K562 (cell line): Measurements from ENCODE around the gene OPN1MW2. TPM values are rescaled to one million over a fixed set of nuclear protein-coding genes. Genes with fewer than 3 reads are reported as not detected.
"Not testable (repeated sequence)": the region's sequence is repeated elsewhere in the genome, so short reads cannot be mapped to it uniquely, and the experiment has no call there.

Experiments used
- ATAC-seq: fragments of 200-7000 bp; cut with Tn5 transposase; 3 replicates; pipeline ENCODE4 v1.9.1; 2020; ENCODE audit warnings: moderate library complexity
- BruUV-seq: library from RNA; stranded (reverse); fragments of 400-500 nt; replicated peaks from 2 replicates; lab custom pipeline; 2021; lab: Mats Ljungman, UMichigan
- CTCF ChIA-PET: fragments of 300-600 bp; formaldehyde crosslinking; extraction: SDS; loops from one replicate; lab custom pipeline; 2021; ENCODE audit warnings: low intra/inter-chr PET ratio; lab: Yijun Ruan, JAX
- POLR2A ChIA-PET: fragments of 300-600, 350-650 bp; sonication (Branson Sonifier 250); formaldehyde crosslinking; extraction: SDS; loops from one replicate; lab custom pipeline; 2021; ENCODE audit warnings: antibody characterized with exemption, inconsistent platforms; lab: Yijun Ruan, JAX
- DNase-seq, 4 experiments: peaks; one replicate each; pipeline versions ENCODE4 v3.0.0 to v3.0.0-alpha.2; 2011 to 2018; ENCODE audit warnings: low spot score in 3 of 4, mixed read lengths in 3 of 4; ENCODE audit errors: extremely low read depth in 1 of 4
- FAIRE-seq: peaks from 2 replicates; lab custom pipeline; 2011; peaks lifted over from hg19 to GRCh38; lab: Jason Lieb, UNC
- H2AFZ ChIP-seq: 2 replicates; pipeline ENCODE4 v1.6.0; 2011; ENCODE audit warnings: low read depth, low read length, control low read depth, inconsistent platforms
- H3K27ac ChIP-seq: fragments of 200-600 bp; 3 replicates; pipeline ENCODE4 v1.8.0; 2011; ENCODE audit warnings: low read depth, mild to moderate bottlenecking, control low read depth, inconsistent platforms, low read length, moderate library complexity, mixed read lengths; ENCODE audit errors: extremely low read depth
- H3K27me3 ChIP-seq, 2 experiments: fragments of 300-600 bp in 1 of 2; 2 replicates in 1 of 2; 3 replicates in 1 of 2; pipeline versions ENCODE4 v1.6.0 to v1.8.0; 2011; ENCODE audit warnings: inconsistent platforms in 2 of 2, low read length in 2 of 2, mild to moderate bottlenecking in 1 of 2, mixed read lengths in 1 of 2, moderate library complexity in 1 of 2; ENCODE audit not compliant: control insufficient read depth in 2 of 2, insufficient read depth in 2 of 2
- H3K36me3 ChIP-seq: fragments of 300-600 bp; 3 replicates; pipeline ENCODE4 v1.8.0; 2011; ENCODE audit warnings: mild to moderate bottlenecking, low read length, inconsistent platforms; ENCODE audit not compliant: control insufficient read depth, insufficient read depth
- H3K4me1 ChIP-seq, 2 experiments: fragments of 200-600 bp in 1 of 2; replicated peaks in 1 of 2; 2 replicates in 1 of 2; 3 replicates in 1 of 2; pipeline versions ENCODE4 v1.5.1 to v1.8.0; 2011; ENCODE audit warnings: inconsistent platforms in 2 of 2, low read length in 2 of 2, mild to moderate bottlenecking in 1 of 2, mixed read lengths in 1 of 2, moderate library complexity in 1 of 2; ENCODE audit not compliant: control insufficient read depth in 2 of 2, insufficient read depth in 2 of 2
- H3K4me2 ChIP-seq: 2 replicates; pipeline ENCODE4 v1.6.1; 2011; ENCODE audit warnings: low read length, control low read depth, inconsistent platforms, mixed read lengths; ENCODE audit not compliant: insufficient read depth
- H3K4me3 ChIP-seq: fragments of 200-600 bp; sonication (generic), shearing (Covaris generic); 2 replicates; pipeline ENCODE4 v1.5.1; 2016; ENCODE audit warnings: control low read depth, inconsistent platforms
- H3K79me2 ChIP-seq: fragments of 200-600 bp; 3 replicates; pipeline ENCODE4 v1.8.0; 2011; ENCODE audit warnings: low read length, inconsistent platforms; ENCODE audit not compliant: control insufficient read depth, insufficient read depth
- H3K9ac ChIP-seq, 2 experiments: 2 replicates each; pipeline versions ENCODE4 v1.6.0 to v1.6.1; 2011; ENCODE audit warnings: low read depth in 2 of 2, low read length in 2 of 2, control low read depth in 1 of 2, inconsistent platforms in 1 of 2, mild to moderate bottlenecking in 1 of 2, mixed read lengths in 1 of 2; ENCODE audit not compliant: insufficient read depth in 1 of 2
- H3K9me1 ChIP-seq: one replicate; pipeline ENCODE4 v1.6.0; 2011; ENCODE audit warnings: inconsistent platforms, mild to moderate bottlenecking, low read length, moderate library complexity; ENCODE audit not compliant: control insufficient read depth, insufficient read depth
- H3K9me3 ChIP-seq: replicated peaks from 2 replicates; pipeline ENCODE4 v1.5.1; 2011; ENCODE audit warnings: low read depth, low read length, inconsistent platforms; ENCODE audit not compliant: control insufficient read depth, insufficient read depth
- H4K20me1 ChIP-seq: replicated peaks from 2 replicates; pipeline ENCODE4 v1.6.1; 2011; ENCODE audit warnings: low read length, inconsistent platforms, mixed read lengths; ENCODE audit not compliant: control insufficient read depth, insufficient read depth
- CBFA2T3 ChIP-seq: fragments of 450-650 bp; IDR thresholded peaks from 2 replicates; pipeline ENCODE4 v1.6.1; 2017
- KDM1A ChIP-seq, 2 experiments: fragments of 450-650 bp; IDR thresholded peaks; 2 replicates each; pipeline ENCODE4 v1.6.1; 2016; ENCODE audit warnings: mild to moderate bottlenecking in 2 of 2
- TBP ChIP-seq: optimal IDR thresholded peaks from 2 replicates; pipeline ENCODE3; 2011; ENCODE audit warnings: low read depth, low read length, improper control_type of control experiment
- WGBS: fragments of 100-300 bp; shearing (Covaris generic); methylation state at CpG from one replicate; pipeline ENCODE4 v1.1.6; 2016; ENCODE audit warnings: low coverage, mixed read lengths; ENCODE audit not compliant: insufficient coverage; ENCODE audit errors: missing lambda C conversion rate; 5-methylcytosine and 5-hydroxymethylcytosine counted together
- in situ Hi-C: fragments of 300-500 bp; cut with MboI; formaldehyde crosslinking; loops from 4 replicates; pipeline ENCODE4 v1.15.0; 2018; ENCODE audit warnings: inconsistent platforms, mixed read lengths
- intact Hi-C: fragments of 100-400 bp; cut with micrococcal nuclease; formaldehyde crosslinking; loops from 2 replicates; pipeline ENCODE4 v1.14.2; 2022
- polyA plus RNA-seq, 8 experiments: library from polyadenylated mRNA; depleted of rRNA in 4 of 8; stranded (reverse) in 5 of 8; unstranded in 3 of 8; fragments of >200 nt; fragmentation: Nextera tagmentation in 2 of 8; fragmentation: Illumina TruSeq in 1 of 8; extraction: Ambion mirVana in 2 of 8; extraction: Trizol in 1 of 8; gene quantifications; 2 replicates each; pipeline versions ENCODE4 v1.2.1 to v1.2.3, GENCODE V29; 2011 to 2014; ENCODE audit warnings: inconsistent platforms in 1 of 8, missing spikeins in 1 of 8
- total RNA-seq, 7 experiments: library from RNA; depleted of rRNA in 6 of 7; stranded (reverse); fragments of >200 nt in 6 of 7; fragmentation: Illumina TruSeq in 2 of 7; extraction: Trizol in 2 of 7; gene quantifications; 2 replicates each; pipeline versions ENCODE4 v1.2.1 to v1.2.3, GENCODE V29; 2011 to 2021; ENCODE audit warnings: low replicate concordance in 1 of 7

The OPN1MW2 gene
- total and polyA plus RNA-seq, 9 of the 15 experiments (the other 6 are each of a cell fraction or from before 2014, with no cell fraction given), result 0.06 to 0.14 TPM; not detected in 7

DNA sequence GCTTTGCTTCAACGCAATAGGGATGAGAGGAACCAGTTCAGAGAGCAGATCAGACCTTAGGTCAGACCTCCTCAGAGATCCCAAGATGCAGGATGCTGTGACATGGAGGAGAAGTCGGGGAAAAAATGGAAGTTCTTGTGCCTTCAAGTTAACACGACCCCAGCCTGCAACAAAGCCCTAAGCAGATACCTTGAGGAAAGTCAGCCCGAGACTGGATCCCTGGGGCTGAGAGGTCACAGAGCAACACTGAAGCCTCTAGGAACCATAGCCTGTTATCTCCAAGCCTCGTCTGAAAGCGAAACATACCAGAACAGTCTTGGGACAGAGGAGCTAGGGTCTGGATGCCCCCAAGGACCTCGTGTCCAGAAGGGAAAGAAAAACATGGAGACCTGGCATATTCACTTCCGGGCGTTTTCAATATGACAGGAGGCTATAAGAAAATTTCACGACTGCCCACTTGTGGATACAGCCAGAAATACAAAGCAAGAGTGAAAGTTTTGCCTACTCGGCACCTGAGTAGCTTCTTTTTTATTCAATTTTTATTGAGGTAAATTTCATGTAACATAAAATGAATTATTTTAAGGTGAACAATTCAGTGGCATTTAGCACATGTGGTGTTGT is 19.5 kb downstream of the OPN1MW2 start:
- H3K9me1 ChIP-seq, DNase-seq, H3K4me2 ChIP-seq, H3K9ac ChIP-seq, intact Hi-C loops, H3K9me3 ChIP-seq, H3K4me1 ChIP-seq, H4K20me1 ChIP-seq, in situ Hi-C loops, BruUV-seq, H3K36me3 ChIP-seq, H3K4me3 ChIP-seq, H3K79me2 ChIP-seq, H3K27ac ChIP-seq, H3K27me3 ChIP-seq, POLR2A ChIA-PET, CTCF ChIA-PET, FAIRE-seq: not testable (repeated sequence)
- ATAC-seq, result peak; percentile 75
- 10% methylated on average over 2 of the region's 11 CpGs for WGBS
- H2AFZ ChIP-seq, result peak overlapping the region; percentile 55; the same call in 1 of the 2 replicates

GRCh38 chrX:154239982-154240503 is 20.5 kb downstream of the OPN1MW2 start:
- H3K27me3 ChIP-seq, BruUV-seq, CTCF ChIA-PET, in situ Hi-C loops, H3K36me3 ChIP-seq, H3K9me1 ChIP-seq, H3K4me1 ChIP-seq, H3K4me2 ChIP-seq, H2AFZ ChIP-seq, H3K79me2 ChIP-seq, H4K20me1 ChIP-seq, FAIRE-seq, ATAC-seq, H3K9ac ChIP-seq, H3K9me3 ChIP-seq, intact Hi-C loops, H3K27ac ChIP-seq, POLR2A ChIA-PET, DNase-seq, H3K4me3 ChIP-seq: not testable (repeated sequence)
- 28% methylated on average over 5 of the region's 8 CpGs for WGBS
- TF ChIP-seq CBFA2T3 (peak; percentile 44), TBP (peak; percentile 22), KDM1A (IDR thresholded peaks at IDR 0.05) (peak; percentile 54 to 60)

DNA sequence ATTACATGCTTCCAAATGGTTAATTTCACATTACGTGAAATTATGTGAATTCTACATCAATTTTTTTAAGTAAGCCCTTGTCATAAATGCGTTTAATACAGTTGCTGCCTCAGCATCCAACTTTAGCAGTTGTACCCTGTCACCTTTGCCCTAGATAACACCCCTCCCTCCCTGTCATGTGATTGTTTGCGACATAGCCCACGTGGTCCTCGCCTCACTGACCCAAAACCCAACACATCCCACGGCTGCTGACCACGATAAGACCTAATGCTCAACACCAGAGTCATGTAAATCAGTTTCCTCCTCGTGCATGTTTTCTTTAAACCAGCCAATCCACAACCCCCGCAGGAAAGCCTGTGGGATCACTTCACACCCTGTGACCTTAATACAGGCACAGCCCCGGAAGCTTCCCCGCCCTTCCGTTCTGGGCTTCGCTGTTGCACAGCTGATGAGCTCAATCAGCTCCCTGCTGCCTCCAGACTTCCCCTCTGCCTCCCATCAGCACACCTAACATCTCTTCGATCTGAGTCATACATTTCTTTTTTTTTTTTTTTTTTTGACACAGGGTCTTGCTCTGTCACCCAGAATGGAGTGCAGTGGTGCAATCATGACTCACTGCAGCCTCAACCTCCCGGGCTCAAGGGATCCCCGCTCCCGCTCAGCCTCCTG is 28.0 kb downstream of the OPN1MW2 start:
- CTCF ChIA-PET, intact Hi-C loops, H3K9ac ChIP-seq, H3K4me2 ChIP-seq, H3K4me1 ChIP-seq, POLR2A ChIA-PET, H4K20me1 ChIP-seq, H3K4me3 ChIP-seq, BruUV-seq, H2AFZ ChIP-seq, in situ Hi-C loops, H3K27ac ChIP-seq, H3K27me3 ChIP-seq, DNase-seq, H3K9me3 ChIP-seq, FAIRE-seq, H3K9me1 ChIP-seq, H3K36me3 ChIP-seq, H3K79me2 ChIP-seq: not testable (repeated sequence)
- peak; percentile 98 for ATAC-seq
- WGBS, result no CpG with 5 or more reads among the region's 17 CpGs
